ENCODE data around the gene KRTAP10-7.
"Not testable (repeated sequence)": the region's sequence is repeated elsewhere in the genome, so short reads cannot be mapped to it uniquely, and the experiment has no call there.

Gene KRTAP10-7

GRCh38 chr21:44598061-44598460 is 2.3 kb upstream of the KRTAP10-7 start:
- TF ChIP-seq, protein P1, sequence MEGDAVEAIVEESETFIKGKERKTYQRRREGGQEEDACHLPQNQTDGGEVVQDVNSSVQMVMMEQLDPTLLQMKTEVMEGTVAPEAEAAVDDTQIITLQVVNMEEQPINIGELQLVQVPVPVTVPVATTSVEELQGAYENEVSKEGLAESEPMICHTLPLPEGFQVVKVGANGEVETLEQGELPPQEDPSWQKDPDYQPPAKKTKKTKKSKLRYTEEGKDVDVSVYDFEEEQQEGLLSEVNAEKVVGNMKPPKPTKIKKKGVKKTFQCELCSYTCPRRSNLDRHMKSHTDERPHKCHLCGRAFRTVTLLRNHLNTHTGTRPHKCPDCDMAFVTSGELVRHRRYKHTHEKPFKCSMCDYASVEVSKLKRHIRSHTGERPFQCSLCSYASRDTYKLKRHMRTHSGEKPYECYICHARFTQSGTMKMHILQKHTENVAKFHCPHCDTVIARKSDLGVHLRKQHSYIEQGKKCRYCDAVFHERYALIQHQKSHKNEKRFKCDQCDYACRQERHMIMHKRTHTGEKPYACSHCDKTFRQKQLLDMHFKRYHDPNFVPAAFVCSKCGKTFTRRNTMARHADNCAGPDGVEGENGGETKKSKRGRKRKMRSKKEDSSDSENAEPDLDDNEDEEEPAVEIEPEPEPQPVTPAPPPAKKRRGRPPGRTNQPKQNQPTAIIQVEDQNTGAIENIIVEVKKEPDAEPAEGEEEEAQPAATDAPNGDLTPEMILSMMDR (IDR thresholded peaks at IDR 0.05; ENCODE audit: insufficient read depth, low read length, poor library complexity, severe bottlenecking): no peak
- H3K27me3 ChIP-seq (replicated peaks; ENCODE audit: control insufficient read depth, insufficient read depth, low read length): no peaks in the 10 kb centered on the region
- DNase-seq (ENCODE audit: extremely low read depth, insufficient read length): no peak
- H3K36me3 ChIP-seq (ENCODE audit: control insufficient read depth, insufficient read depth, low read length): no peaks in the 10 kb centered on the region
- H3K4me3 ChIP-seq (replicated peaks; ENCODE audit: low read depth, low read length): no peak overlapping the region

DNA sequence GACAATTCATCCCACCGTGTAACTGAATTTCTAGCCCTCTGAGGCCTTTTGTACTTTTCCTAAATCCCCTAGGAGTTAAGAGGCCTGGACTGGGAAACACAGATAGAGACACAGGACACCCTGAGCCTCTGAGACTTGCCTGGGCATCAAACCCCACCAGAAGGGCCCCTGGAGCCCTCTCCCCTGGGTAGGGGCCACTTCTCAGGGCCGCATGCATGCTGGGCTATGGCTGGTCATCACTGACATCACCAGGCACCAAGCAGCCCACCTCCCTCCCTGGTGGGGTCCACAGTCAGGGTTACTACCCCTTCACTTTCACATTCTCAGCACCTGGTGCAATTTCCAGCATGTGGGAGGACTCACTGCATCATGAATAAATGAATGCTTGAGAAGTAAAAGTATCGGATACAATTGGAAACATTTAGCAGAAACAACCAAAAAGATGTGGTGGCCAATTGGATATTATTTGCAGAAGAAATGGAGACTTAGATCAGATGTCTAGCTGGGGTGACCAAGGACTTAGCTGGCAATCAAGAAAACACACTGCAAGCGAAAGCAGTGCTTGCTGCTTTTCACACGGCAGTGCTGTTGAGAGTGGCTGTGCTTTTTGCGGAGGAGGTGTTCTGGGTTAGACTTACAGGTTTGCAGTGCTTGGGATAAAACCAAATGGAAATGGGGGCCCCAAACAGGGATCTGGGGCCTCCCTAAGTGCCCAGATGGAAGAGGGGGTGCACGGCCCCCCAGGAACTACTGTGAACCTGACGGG is 950 bp upstream of the KRTAP10-7 start:
- H3K4me3 ChIP-seq (replicated peaks; ENCODE audit: low read depth, low read length): no peak overlapping the region
- DNase-seq (ENCODE audit: extremely low read depth, insufficient read length): no peak
- TF ChIP-seq, protein P1 (IDR thresholded peaks at IDR 0.05; ENCODE audit: insufficient read depth, low read length, poor library complexity, severe bottlenecking): no peak
- no peaks in the 10 kb centered on the region for H3K27me3 ChIP-seq (replicated peaks; ENCODE audit: control insufficient read depth, insufficient read depth, low read length)
- no peaks in the 10 kb centered on the region for H3K36me3 ChIP-seq (ENCODE audit: control insufficient read depth, insufficient read depth, low read length)

DNA sequence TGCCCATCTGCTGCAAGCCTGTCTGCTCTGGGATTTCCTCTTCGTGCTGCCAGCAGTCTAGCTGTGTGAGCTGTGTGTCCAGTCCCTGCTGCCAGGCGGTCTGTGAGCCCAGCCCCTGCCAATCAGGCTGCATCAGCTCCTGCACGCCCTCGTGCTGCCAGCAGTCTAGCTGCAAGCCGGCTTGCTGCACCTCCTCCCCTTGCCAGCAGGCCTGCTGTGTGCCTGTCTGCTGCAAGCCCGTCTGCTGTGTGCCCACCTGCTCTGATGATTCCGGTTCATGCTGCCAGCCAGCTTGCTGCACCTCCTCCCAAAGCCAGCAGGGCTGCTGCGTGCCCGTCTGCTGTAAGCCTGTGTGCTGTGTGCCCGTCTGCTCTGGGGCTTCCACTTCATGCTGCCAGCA is 694 bp downstream of the KRTAP10-7 start:
- not testable (repeated sequence) for DNase-seq (ENCODE audit: extremely low read depth, insufficient read length); H3K36me3 ChIP-seq (ENCODE audit: control insufficient read depth, insufficient read depth, low read length); H3K4me3 ChIP-seq (replicated peaks; ENCODE audit: low read depth, low read length); H3K27me3 ChIP-seq (replicated peaks; ENCODE audit: control insufficient read depth, insufficient read depth, low read length)

GRCh38 chr21:44601596-44602462 is 1.4 kb downstream of the KRTAP10-7 start:
- TF ChIP-seq, protein P1 (IDR thresholded peaks at IDR 0.05; ENCODE audit: insufficient read depth, low read length, poor library complexity, severe bottlenecking): no peak
- no peaks in the 10 kb centered on the region for H3K36me3 ChIP-seq (ENCODE audit: control insufficient read depth, insufficient read depth, low read length)
- H3K4me3 ChIP-seq (replicated peaks; ENCODE audit: low read depth, low read length): no peak overlapping the region
- no peaks in the 10 kb centered on the region for H3K27me3 ChIP-seq (replicated peaks; ENCODE audit: control insufficient read depth, insufficient read depth, low read length)
- DNase-seq (ENCODE audit: extremely low read depth, insufficient read length): no peak

DNA sequence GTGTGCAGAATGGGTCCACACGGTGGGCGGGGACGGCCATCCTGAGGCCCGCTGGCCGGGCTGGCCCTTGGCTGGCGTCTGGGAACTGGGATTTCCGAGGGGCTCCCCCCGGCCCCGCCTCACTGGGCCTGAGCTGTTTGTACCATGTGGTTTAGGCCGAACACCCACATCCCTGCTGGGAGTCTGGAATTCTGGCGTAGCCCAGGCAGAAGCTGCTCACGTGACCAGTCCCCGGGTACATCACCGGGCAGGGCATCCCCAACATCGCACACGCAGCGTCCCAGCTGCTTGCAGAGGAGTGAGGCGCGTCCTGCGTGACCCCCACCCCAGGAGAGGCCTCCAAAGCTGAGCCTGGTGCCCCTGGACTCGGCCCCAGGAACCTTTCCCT is 2.1 kb downstream of the KRTAP10-7 start:
- no peak for DNase-seq (ENCODE audit: extremely low read depth, insufficient read length)
- Histone ChIP-seq H3K36me3 (ENCODE audit: control insufficient read depth, insufficient read depth, low read length) (no peaks in the 10 kb centered on the region), H3K27me3 (replicated peaks; ENCODE audit: control insufficient read depth, insufficient read depth, low read length) (no peaks in the 10 kb centered on the region), H3K4me3 (replicated peaks; ENCODE audit: low read depth, low read length) (no peak overlapping the region)
- TF ChIP-seq, protein P1 (IDR thresholded peaks at IDR 0.05; ENCODE audit: insufficient read depth, low read length, poor library complexity, severe bottlenecking): no peak

Measured in GM06990 (cell line).